B cell (primary cell): ENCODE measurements around the gene REC8. TPM values are rescaled to one million over a fixed set of nuclear protein-coding genes. Genes with fewer than 3 reads are reported as not detected.

ENCODE experiments used
- ATAC-seq: fragments of 200-7000 bp; cut with Tn5 transposase; one replicate; pipeline ENCODE4 v1.10.0; 2021; ENCODE audit warnings: low read depth, mild to moderate bottlenecking, moderate number of reproducible peaks, moderate library complexity
- CTCF ChIA-PET: fragments of 350-600 bp; sonication (Branson Sonifier 250); formaldehyde crosslinking; loops from one replicate; lab custom pipeline; 2021; ENCODE audit warnings: antibody characterized with exemption, inconsistent platforms; lab: Charles Lee
- POLR2A ChIA-PET: fragments of 350-600 bp; sonication (Branson Sonifier 250); formaldehyde crosslinking; loops from one replicate; lab custom pipeline; 2021; ENCODE audit warnings: antibody characterized with exemption; lab: Charles Lee
- DNase-seq: peaks from one replicate; pipeline ENCODE4 v3.0.0; 2013
- H2AFZ ChIP-seq: 2 replicates; pipeline ENCODE4 v1.6.1; 2012; ENCODE audit warnings: mild to moderate bottlenecking, low read depth, low read length; ENCODE audit not compliant: insufficient read depth, poor library complexity, severe bottlenecking
- H3K27ac ChIP-seq, 2 donors: 1 replicate in 1 of 2; 2 replicates in 1 of 2; pipeline ENCODE4 v1.5.1; 2012 to 2013; ENCODE audit warnings: low read length in 2 of 2, mild to moderate bottlenecking in 2 of 2, moderate library complexity in 1 of 2
- H3K27me3 ChIP-seq, 4 experiments: fragments of 200-600 bp in 1 of 4; sonication (generic) in 1 of 4; replicated peaks in 1 of 4; 1 replicate in 2 of 4; 2 replicates in 2 of 4; pipeline versions ENCODE4 v1.6.1 to v1.7.0; 2013 to 2016; ENCODE audit warnings: low read length in 3 of 4, mild to moderate bottlenecking in 2 of 4, mixed read lengths in 1 of 4, moderate library complexity in 1 of 4; ENCODE audit not compliant: insufficient read depth in 4 of 4, control insufficient read depth in 3 of 4; ENCODE audit errors: control extremely low read depth in 1 of 4
- H3K36me3 ChIP-seq, 2 experiments: replicated peaks in 1 of 2; 1 replicate in 1 of 2; 2 replicates in 1 of 2; pipeline versions ENCODE4 v1.6.1 to v1.7.1; 2013; ENCODE audit warnings: low read length in 1 of 2; ENCODE audit not compliant: insufficient read depth in 2 of 2, control insufficient read depth in 1 of 2; ENCODE audit errors: control extremely low read depth in 1 of 2, extremely low read depth in 1 of 2
- H3K4me1 ChIP-seq, 2 donors: fragments of 200-600 bp in 1 of 2; sonication (generic) in 1 of 2; 1 replicate in 1 of 2; 2 replicates in 1 of 2; pipeline versions ENCODE4 v1.5.1 to v1.6.1; 2013 to 2017; ENCODE audit warnings: low read length in 2 of 2; ENCODE audit not compliant: control insufficient read depth in 2 of 2, insufficient read depth in 2 of 2
- H3K4me2 ChIP-seq: replicated peaks from 2 replicates; pipeline ENCODE3; 2012; ENCODE audit warnings: mild to moderate bottlenecking, low read depth, low read length; ENCODE audit not compliant: poor library complexity, severe bottlenecking
- H3K4me3 ChIP-seq, 5 experiments: fragments of 200-600 bp in 1 of 5; sonication (generic) in 1 of 5; 1 replicate in 3 of 5; 2 replicates in 2 of 5; pipeline versions ENCODE4 v1.5.1 to v1.7.0; 2011 to 2016; ENCODE audit warnings: low read length in 4 of 5, mild to moderate bottlenecking in 4 of 5, low read depth in 2 of 5, control low read depth in 1 of 5, moderate library complexity in 1 of 5; ENCODE audit not compliant: insufficient read depth in 1 of 5; ENCODE audit errors: control extremely low read depth in 1 of 5, extremely low read depth in 1 of 5
- H3K79me2 ChIP-seq: fragments of 200-600 bp; sonication (generic); one replicate; pipeline ENCODE4 v1.6.0; 2016; ENCODE audit warnings: low read length; ENCODE audit not compliant: control insufficient read depth, insufficient read depth
- H3K9ac ChIP-seq: fragments of 200-600 bp; sonication (generic); 2 replicates; pipeline ENCODE4 v1.6.1; 2017; ENCODE audit warnings: mild to moderate bottlenecking, low read length, moderate library complexity
- H3K9me3 ChIP-seq, 3 donors: one replicate each; pipeline versions ENCODE4 v1.6.1 to v1.7.1; 2013; ENCODE audit warnings: low read length in 2 of 3; ENCODE audit not compliant: control insufficient read depth in 2 of 3, insufficient read depth in 1 of 3; ENCODE audit errors: control extremely low read depth in 1 of 3
- H4K20me1 ChIP-seq: 2 replicates; pipeline ENCODE4 v1.6.0; 2012; ENCODE audit warnings: mild to moderate bottlenecking, low read length; ENCODE audit not compliant: insufficient read depth, control insufficient read depth, poor library complexity, severe bottlenecking
- H3K27ac Mint-ChIP-seq: one replicate; pipeline ENCODE4 v1.8.0; 2021; ENCODE audit warnings: mixed read lengths
- H3K27me3 Mint-ChIP-seq: one replicate; pipeline ENCODE4 v1.8.0; 2021; ENCODE audit warnings: mixed read lengths
- H3K4me1 Mint-ChIP-seq: one replicate; pipeline ENCODE4 v1.8.0; 2021; ENCODE audit warnings: mixed read lengths
- H3K4me3 Mint-ChIP-seq: one replicate; pipeline ENCODE4 v1.8.0; 2021; ENCODE audit warnings: mixed read lengths
- H3K9me3 Mint-ChIP-seq: one replicate; pipeline ENCODE4 v1.8.0; 2022; ENCODE audit warnings: mixed read lengths; ENCODE audit not compliant: insufficient read depth
- EZH2 ChIP-seq: IDR thresholded peaks from 2 replicates; pipeline ENCODE4 v1.6.1; 2012; ENCODE audit warnings: borderline replicate concordance, low read depth, mild to moderate bottlenecking, moderate library complexity, low read length; ENCODE audit not compliant: insufficient read depth, poor library complexity, severe bottlenecking
- WGBS: methylation state at CpG from one replicate; pipeline ENCODE4 v1.1.5; 2013; ENCODE audit warnings: missing lambda C conversion rate; ENCODE audit not compliant: insufficient coverage; 5-methylcytosine and 5-hydroxymethylcytosine counted together
- intact Hi-C: fragments of 100-400 bp; cut with micrococcal nuclease; formaldehyde crosslinking; loops from one replicate; pipeline ENCODE4 v1.10.0; 2022
- polyA plus RNA-seq: library from polyadenylated mRNA; depleted of rRNA; stranded (reverse); fragments of >200 nt; gene quantifications from 2 replicates; pipeline ENCODE4 v1.2.3, GENCODE V29; 2012
- total RNA-seq, 2 donors: library from RNA; stranded (reverse); fragments of 120-200 nt in 1 of 2; gene quantifications; 1 replicate in 1 of 2; 2 replicates in 1 of 2; pipeline versions ENCODE4 v1.2.3 to v1.2.4, GENCODE V29; 2013 to 2022
- TF ChIP-seq, protein P1 (sequence below): fragments of 200-600 bp; IDR thresholded peaks from one replicate; pipeline ENCODE4 v1.8.0; 2022; ENCODE audit warnings: antibody characterized with exemption, mild to moderate bottlenecking

The REC8 gene
- total and polyA plus RNA-seq, 2 donors (not counting 1 experiment from before 2014, with no cell fraction given): 34.0 to 62.1 TPM

DNA sequence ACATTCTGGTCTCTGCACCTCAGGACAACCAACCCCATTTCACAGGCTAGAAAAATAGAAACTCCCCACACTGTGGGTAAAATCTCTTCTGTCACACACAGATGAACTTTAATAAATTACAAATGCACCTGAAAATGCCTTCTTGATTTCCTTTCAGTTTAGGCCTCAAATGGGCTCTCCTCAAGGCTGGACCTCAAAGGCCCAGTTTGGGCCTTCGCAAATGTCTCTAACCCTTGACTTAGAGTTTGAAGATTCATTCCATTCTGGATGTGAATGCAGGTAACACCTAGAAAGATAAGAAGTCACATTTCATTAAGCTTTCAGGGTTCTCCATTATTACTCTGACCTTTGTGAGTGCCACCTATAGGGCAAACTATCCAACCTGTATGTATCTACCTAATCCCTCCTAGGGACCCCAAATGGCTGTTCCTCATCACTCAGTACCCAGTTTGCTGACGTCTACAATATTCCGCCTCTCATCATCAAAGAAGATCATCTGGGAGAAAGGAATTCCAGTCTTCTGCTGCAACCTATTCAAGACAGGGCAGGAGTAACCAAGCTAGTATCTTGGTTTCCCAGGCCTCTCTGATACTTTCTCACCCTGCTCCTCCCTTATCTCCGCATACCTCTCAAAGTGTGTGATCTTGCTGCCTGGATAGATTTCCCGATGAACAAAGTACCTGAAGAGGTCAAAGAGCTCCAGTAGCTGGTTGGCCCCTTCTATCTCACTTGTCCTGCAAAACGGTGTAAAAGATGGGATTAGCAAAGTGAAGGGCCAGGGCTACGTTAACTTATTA lies 42.2 kb downstream of the REC8 start:
- peaks cover 32 to 33% of the 10 kb centered on the region in 2 donors for H3K4me1 ChIP-seq
- H3K27me3 ChIP-seq: no peaks in the 10 kb centered on the region
- TF ChIP-seq EZH2: no peak
- TF ChIP-seq, protein P1, sequence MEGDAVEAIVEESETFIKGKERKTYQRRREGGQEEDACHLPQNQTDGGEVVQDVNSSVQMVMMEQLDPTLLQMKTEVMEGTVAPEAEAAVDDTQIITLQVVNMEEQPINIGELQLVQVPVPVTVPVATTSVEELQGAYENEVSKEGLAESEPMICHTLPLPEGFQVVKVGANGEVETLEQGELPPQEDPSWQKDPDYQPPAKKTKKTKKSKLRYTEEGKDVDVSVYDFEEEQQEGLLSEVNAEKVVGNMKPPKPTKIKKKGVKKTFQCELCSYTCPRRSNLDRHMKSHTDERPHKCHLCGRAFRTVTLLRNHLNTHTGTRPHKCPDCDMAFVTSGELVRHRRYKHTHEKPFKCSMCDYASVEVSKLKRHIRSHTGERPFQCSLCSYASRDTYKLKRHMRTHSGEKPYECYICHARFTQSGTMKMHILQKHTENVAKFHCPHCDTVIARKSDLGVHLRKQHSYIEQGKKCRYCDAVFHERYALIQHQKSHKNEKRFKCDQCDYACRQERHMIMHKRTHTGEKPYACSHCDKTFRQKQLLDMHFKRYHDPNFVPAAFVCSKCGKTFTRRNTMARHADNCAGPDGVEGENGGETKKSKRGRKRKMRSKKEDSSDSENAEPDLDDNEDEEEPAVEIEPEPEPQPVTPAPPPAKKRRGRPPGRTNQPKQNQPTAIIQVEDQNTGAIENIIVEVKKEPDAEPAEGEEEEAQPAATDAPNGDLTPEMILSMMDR: no peak
- peak overlapping the region; percentile 77 for H2AFZ ChIP-seq
- WGBS: 100% methylated on average over 5 of the region's 7 CpGs
- H3K27me3 Mint-ChIP-seq: no peaks in the 10 kb centered on the region
- H3K9me3 ChIP-seq: no peaks in the 10 kb centered on the region
- peak overlapping the region; percentile 73 for H3K4me2 ChIP-seq
- peak overlapping the region in 2 of 5 experiments; percentile 84 to 89 for H3K4me3 ChIP-seq
- intact Hi-C loops: loop anchor here (1.0 to 10.0 kb wide), 10 partner anchors 18 to 659 kb away; partner anchors contain the start of genes DCAF11, DHRS1, EMC9 and GMPR2
- H3K4me3 Mint-ChIP-seq: peak overlapping the region; percentile 93
- H3K27ac ChIP-seq: peak overlapping the region; percentile 93 to 98
- ChIA-PET CTCF (interaction anchor here (0.7 to 4.2 kb wide), 21 partner anchors 10 to 223 kb away, joined by 3 to 24 read pairs (median 4); partner anchors contain the start of genes CBLN3, CIDEB, DHRS1 and IPO4), POLR2A (interaction anchor here (0.5 to 5.3 kb wide), 19 partner anchors 19 to 217 kb away, joined by 3 to 64 read pairs (median 4); partner anchors contain the start of genes CBLN3, DCAF11, EMC9 and GMPR2)
- peak overlapping the region; percentile 98 for H3K27ac Mint-ChIP-seq
- peaks cover 43% of the 10 kb centered on the region for H3K4me1 Mint-ChIP-seq
- peaks cover 4 to 34% of the 10 kb centered on the region in 2 experiments for H3K36me3 ChIP-seq
- peaks cover 2% of the 10 kb centered on the region for H4K20me1 ChIP-seq
- ATAC-seq: no peak
- no peak for DNase-seq
- peaks cover 67% of the 10 kb centered on the region for H3K79me2 ChIP-seq
- H3K9me3 Mint-ChIP-seq: no peaks in the 10 kb centered on the region
- H3K9ac ChIP-seq: peak overlapping the region; percentile 96
